ENCODE results near the gene RAB10. TPM values are rescaled to one million over a fixed set of nuclear protein-coding genes. Genes with fewer than 3 reads are reported as not detected.
A peak's percentile ranks its signal among the peaks of the same experiment; 100 is the strongest.
"Not testable (repeated sequence)": the region's sequence is repeated elsewhere in the genome, so short reads cannot be mapped to it uniquely, and the experiment has no call there.

The RAB10 gene
- total RNA-seq, 1 experiment from 2014 or later, result 256 TPM

DNA sequence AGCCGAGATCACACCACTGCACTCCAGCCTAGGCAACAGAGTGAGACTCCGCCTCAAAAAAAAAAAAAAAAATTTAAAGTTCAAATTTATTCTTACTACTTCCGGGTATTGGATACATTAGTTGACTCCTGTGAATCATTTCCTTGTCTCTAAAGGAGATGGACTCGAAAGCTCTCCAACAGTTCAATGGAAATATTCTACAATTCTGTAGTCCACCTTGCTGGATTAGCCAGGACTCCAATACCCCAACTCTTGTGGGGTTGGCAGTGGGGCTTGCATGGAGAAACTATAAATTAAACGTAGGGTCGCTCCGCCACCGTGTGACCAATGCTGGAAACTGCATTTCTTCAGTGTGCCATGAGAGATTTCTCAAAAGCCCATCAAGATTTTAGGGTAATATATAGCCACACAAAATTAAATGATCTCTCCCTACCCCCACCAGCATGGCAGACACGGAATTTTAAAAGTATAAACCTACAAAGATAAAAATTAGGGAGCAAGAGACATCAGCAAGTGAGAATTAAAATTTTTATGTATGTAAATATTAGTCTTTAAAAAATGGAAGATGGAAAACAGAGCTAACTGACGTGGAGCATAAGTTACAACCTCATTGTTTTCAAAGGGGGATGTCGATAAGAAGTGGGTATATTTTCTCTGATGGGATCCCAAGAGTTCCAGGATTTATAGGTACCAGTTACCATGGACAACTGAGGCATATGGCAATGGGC is 111.2 kb downstream of the RAB10 start:
- DNase-seq (ENCODE audit: extremely low read depth, low read depth), result peak; percentile 71

DNA sequence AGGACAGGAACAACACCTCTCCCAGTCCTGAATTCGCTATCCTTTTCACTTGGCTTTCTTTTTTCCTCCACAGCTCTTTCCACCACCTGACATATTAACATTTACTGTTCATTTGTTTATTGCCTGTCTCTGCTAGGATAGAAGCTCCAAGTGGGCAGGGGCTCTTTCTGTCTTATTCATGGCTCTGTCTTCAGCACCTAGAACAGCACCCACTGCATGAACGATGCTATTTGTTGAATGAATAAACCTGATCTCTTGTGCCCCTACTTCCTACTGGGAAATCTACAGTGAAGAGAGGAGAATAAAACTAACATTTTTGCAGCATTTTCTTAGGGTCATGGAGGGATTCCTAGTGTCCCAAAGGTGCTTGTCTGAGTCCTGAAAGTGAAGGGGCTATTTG is 114.6 kb downstream of the RAB10 start:
- no peak for DNase-seq (ENCODE audit: extremely low read depth, low read depth)

DNA sequence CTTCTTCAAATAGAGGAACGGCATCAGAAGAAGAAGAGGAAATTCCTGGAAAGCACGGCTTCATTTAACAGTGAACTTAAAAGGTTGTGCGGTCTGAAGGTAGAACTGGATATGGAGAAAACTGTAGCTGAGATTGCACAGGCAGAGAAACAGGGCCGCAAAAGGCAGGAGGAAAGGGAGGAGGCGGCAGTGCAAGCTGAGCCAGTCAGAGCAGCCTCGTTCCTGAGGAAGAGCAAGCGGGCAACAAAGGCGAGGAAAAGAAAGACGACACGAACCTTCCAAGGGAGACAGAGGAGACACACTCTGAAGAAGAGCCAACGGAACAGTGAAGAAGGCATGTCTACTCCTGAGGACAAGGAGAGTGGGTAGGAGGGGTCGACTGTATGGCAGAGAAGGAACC is 116.4 kb downstream of the RAB10 start:
- DNase-seq (ENCODE audit: extremely low read depth, low read depth), result no peak

DNA sequence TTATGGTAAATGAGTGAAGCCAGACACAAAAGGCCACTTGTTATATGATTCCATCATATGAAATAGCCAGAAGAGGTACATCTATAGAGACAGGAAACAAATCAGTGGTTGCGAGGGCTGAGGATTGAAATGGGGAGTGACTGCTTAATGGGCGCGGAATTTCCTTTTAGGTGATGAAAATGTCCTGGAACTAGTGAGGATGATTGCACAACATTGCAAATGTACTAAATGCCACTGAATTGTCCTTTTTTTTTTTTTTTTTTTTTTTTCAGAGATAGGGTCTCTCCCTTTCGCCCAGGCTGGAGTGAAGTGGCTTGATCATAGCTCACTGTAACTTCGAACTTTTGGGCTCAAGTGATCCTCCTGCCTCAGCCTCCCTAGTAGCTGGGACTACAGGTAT is 123.7 kb downstream of the RAB10 start:
- DNase-seq (ENCODE audit: extremely low read depth, low read depth), result no peak

DNA sequence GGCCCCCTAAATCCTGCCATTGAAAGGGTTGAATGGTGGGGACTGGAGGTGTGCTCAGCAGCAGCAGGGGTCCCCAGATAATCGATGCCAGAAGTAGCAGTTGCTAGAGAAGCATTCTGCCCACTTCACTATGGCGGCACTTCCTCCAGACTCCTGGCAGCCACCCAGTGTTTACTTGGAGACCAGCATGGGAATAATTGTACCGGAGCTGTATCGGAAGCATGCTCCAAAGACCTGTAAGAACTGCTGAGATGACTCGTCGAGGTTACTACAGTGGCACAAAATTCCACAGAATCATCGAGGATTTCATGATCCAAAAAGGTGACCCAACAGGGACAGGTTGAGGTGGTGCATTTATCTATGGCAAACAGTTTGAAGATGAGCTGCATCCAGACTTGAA is 128.0 kb downstream of the RAB10 start:
- DNase-seq (ENCODE audit: extremely low read depth, low read depth), result no peak

DNA sequence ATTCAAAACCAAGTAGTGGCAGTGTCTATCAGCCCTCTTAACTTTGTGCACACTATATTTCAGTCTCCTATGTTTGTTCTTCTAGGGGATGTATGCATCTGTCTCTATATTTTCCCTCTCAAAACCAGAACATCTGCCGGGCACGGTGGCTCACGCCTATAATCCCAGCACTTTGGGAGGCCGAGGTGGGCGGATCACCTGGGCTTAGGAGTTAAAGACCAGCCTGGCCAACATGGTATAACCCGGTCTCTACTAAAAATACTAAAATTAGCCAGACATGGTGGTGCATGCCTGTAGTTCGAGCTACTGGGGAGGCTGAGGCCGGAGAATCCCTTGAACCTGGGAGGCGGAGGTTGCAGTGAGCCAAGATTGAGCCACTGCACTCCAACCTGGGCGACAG is 129.1 kb downstream of the RAB10 start:
- DNase-seq (ENCODE audit: extremely low read depth, low read depth), result no peak

DNA sequence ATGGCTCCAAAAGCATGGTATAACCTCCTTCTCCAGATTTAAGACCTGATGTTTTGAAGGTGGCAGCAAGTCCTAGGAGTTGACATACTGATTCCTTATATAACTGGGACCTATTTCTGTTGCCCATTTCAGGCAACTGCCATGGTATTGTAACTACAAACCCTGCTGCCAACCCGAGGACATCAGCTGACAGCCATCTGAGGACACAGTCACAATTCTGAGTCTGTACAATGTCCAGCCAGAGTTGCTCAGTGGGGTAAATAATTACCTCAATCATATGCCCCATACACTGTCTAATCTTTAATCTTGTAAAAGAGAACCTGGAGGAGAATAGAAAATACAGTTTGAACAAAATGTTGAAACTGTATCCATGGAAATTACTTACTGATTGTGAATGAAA is 130.3 kb downstream of the RAB10 start:
- no peak for DNase-seq (ENCODE audit: extremely low read depth, low read depth)

DNA sequence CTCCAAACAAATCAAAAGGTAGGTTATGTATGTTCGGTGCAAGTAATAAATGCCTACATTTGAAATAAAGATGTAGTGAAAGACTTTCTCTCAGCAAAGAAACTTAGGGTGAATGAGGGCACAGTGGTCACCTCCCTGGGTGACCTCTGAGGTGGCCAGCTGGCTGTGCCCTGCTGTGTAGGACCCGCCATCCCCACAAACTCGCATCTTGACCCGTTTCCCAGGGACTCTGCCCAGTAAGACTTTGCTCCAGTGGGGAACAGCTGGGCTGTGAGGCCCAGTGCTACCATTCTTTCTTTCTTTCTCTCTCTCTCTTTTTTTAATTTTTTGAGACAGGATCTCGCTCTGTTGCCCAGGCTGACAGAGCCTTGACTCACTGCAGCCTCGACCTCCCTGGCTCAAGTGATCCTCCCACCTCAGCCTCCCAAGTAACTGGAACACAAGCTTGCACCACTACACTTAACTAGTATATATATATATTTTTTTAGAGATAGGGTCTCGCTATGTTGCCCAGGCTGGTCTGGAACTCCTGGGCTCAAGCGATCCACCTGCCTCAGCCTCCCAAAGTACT is 130.8 kb downstream of the RAB10 start:
- no peak for DNase-seq (ENCODE audit: extremely low read depth, low read depth)

DNA sequence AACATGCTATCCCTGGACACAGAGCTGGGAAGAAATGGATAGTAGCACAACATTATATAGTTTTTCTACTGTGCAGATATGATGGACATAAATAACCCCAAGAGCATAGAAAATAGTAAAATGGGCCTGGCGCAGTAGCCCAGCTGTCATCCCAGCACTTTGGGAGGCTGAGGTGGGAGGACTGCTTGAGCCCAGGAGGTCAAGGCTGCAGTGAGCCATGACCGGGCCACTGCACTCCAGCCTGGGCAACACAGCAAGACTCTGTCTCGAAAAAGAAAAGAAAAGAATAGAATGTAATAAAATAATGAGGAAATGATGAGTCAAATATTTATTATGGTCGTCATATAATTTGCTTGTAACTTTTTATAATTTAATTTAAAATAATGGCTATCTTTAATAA is 131.5 kb downstream of the RAB10 start:
- no peak for DNase-seq (ENCODE audit: extremely low read depth, low read depth)

DNA sequence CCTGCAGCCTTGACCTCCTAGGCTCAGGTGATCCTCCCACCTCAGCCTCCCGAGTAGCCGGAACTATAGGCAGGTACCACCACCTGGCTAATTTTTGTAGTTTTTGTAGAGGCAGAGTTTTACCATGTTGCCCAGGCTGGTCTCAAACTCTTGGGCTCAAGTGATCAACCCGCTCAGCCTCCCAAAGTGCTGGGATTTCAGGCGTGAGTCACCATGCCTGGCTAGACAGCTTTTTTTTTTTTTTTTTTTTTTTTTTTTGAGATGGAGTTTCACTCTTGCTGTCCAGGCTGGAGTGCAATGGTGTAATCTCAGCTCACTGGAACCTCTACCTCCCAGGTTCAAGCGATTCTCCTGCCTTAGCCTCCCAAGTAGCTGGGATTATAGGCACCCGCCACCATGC is 132.7 kb downstream of the RAB10 start:
- DNase-seq (ENCODE audit: extremely low read depth, low read depth), result not testable (repeated sequence)

DNA sequence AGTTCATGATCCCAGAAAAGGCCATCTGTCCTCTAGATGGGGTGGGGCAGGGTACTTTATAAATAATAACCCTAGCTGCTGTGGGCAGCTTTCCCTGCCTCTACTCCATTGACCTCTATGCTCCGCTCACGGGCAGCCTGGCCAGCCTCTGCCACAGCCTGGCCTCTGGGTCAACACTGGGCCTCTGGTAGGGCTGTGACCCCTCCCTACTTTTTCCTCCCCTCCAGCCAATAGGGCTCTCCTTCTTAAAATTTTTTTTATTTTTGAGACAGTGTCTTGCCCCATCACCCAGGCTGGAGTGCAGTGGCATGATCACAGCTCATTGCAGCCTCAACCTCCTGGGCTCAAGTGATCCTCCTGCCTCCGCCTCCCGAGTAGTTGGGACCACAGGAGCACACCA is 134.9 kb downstream of the RAB10 start:
- no peak for DNase-seq (ENCODE audit: extremely low read depth, low read depth)

DNA sequence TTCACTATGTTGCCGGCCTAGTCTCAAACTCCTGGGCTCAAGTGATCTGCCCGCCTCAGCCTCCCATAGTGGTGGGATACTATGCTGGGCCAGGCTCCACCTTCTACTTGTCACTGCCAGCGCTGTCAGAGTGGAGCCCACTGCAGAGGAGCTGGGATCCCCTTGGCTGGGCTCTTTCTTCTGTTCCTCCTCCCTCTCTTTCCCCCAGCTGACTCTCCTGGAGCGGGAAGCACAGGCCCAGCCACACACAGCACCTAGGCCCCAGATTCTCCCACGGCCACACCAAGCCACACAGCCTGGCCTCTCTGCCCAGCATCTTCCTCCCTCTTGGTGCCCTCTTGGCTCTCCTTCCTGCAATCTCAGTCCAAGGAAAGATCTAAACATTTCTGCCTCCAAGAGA is 135.3 kb downstream of the RAB10 start:
- no peak for DNase-seq (ENCODE audit: extremely low read depth, low read depth)

DNA sequence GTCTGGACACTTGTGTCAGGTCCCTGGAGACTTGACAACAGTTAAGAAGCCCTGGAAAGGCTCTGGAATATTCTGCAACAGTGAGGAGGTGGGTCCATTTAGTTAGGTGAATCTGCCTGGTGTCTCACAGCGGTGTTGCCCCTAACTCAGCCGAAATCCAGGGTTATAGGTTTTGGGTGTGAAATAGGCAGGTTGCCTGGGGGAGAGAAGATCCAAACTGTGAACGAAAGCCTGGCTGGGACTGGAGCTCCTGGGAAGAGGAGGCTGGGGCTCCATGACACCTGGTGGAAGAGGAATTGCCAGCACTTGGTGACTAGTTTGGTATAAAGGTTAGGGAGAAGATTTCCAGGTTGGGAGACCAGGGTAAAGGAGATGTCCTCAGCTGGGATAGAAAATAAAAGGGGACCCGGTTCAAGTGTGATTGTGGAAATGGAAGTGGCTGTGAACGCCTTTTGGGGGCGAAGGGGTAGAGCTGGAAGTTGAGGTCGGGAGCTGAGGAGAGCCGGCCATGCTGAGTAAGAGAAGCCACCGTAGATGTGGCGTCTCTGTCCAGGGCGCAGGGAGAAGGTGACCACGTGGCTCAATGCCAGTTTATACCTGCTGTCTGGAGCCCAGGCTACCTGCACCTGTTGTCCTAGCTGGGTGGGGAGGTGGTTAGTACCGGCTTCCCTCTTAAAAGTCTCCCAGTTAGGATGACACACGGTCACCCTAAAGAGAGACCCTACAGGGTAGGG is 136.0 kb downstream of the RAB10 start:
- DNase-seq (ENCODE audit: extremely low read depth, low read depth), result no peak

DNA sequence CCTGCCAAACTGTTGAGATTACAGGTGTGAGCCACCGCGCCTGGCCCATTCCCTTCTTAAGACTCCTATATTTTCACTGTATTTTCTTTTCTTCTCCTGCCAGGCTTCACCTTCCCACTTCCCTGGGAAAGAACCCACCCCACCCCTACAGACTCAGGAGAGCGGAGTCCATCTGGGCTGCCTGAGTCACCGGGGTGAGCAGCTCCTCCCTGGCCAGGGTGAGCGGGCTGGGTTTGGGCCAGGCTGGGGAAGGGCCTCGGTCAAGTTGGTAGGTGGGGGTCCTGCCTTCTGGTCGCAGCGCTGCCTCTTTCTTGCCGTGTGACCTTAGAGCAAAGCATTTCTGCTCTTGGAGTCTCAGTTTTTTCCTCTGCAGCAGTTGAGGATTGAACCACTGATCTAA is 136.9 kb downstream of the RAB10 start:
- no peak for DNase-seq (ENCODE audit: extremely low read depth, low read depth)

DNA sequence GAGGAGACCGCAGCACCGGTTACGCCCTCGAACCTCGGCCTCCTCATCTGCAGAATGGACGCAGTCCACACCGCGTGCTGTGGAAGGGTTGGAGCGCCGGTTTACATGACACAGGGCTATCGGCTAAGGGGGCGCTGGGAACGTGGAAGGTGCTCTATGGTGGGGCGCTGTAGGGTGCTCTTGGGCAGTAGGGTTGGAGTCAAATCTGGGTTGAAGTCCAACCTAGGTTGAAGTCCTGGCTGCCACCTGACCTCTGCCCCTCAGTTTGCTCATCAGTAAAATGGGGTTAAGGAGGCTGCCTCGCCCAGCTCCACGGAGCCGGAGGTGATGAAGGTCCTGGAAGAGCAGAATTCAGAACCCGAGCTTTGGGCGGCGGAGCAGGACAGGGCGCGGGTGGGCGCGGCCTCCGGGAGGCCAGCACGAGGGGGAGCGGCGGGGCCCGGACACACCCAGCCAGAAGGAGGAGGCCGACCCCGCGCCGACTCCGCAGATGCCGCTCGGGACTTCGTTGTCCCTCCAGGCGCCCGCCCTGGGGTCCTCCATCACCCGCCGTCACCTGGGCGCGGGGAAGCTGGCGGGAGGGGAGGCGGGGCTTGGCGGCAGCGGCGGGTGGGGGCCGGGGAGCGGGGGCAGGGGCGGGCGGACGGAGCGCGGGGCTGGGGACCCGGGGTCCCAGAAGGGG is 138.4 kb downstream of the RAB10 start:
- DNase-seq (ENCODE audit: extremely low read depth, low read depth), result no peak

DNA sequence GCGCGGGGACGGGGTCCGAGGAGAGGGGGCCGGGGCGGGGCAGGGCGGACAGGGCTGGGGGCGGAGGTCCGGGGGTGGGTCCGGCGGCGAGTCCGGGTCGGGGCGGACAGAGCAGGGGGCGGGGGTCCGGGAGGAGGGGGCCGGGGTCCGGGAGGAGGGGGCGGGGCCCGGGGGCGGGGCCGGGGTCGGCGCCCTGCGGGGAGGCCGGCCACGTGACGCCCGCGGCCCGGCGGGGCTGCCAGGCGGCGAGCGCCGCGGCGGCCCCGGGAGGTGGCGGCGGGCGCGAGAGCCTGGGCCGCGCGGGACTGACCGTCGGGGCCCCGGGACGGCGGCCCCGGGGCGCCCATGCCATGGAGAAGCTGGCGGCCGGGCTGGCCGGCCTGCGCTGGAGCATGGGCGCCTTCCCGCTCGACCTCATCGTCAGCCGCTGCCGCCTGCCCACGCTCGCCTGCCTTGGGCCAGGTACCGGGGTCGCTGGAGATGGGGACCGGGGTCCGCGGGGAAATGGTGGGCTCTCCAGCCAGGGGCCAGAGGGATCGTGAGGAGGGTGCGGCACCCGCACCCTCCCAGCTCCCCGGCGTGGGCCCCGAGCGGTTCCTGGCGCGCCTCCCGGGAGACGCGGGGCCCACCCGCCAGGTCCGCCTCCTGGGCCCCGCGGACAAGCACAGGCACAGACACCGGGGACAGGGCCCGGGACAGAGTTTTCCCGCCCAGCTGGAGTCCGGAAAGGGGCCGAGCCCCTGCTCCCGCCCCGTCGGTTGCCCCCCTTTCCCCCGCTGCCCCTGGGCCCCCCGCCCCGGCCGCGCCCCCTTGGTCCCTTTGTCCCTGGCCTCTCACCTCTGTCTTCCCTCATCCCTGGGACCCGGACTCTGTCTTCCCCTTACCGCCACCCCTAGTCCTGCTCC is 139.2 kb downstream of the RAB10 start, which contains the start of gene GAREM2:
Gene GAREM2, plus strand, starts transcription at position 218 of the 905 bp plus-strand sequence. Its CDS starts 133 bp downstream, at position 351.
- DNase-seq (ENCODE audit: extremely low read depth, low read depth), result no peak

DNA sequence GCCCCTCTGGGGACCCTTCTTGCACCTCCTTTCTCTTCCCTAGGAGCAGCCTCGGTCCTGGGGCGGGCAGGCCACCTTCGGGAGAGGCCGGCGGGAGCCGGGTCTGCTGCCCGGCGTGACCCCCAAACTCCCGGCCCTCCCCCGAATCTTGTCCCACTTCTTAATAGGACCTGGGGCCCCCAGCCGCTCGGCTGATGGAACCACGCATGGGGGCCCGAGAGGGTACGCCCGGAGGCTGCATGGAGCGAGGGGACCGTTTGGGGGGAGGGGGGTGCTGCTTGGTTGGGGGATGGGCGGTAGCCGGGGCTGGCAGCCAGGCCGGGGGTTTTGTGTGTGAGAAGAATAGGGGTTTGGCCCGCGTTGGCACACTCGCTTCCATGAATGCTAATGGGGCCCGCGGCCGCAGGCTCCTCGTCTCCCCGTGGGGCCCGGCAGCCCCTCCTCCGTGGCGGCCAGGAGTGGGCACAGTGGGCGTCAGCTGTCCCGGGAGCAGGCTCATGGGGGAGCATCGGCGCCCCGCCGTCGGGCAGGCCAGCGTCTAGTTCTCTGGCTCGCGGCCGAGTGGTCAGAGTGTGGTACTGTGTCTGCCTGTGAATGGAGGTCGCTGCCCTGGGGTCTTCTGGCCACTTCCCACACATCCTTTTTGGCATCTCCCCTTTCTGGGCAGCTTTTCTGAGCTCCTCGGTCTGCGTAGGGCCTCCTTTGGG is 140.0 kb downstream of the RAB10 start:
- DNase-seq (ENCODE audit: extremely low read depth, low read depth), result no peak

DNA sequence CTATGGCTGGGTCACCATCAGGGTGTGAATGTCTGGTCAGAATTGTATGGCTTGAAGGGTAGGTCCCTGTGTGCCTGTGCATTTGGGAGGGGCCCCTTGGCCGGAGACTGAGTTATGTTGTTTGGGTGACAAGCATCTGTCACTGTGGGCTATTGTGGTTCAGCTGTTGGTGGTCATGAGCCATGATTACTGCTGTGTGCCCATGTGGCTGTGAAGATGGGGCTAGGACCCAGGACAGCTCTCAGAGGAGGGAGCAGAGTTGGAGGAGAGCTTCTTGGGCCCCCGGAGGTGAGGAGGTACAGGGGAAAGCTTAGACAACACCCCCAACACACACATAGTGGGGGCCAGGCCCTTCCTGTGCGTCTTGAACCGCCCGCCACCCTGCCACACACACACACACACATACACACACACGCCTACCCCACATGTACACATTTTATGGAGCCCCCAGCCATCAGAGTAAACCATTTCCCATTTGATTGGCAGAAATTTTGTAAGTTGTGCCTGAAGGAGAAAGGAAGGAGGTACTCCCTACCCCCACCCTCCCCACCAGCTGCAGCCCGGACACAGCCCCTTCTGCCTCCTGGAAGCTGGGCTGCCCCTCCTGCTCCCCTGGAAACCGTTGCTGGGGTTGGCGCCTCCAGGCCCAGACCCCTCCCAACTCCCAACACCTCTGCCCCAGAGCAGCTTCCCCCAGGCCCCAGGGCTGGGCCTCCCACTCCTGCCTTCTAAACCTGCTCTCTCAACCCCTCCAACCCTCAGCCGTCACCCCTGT is 141.0 kb downstream of the RAB10 start:
- DNase-seq (ENCODE audit: extremely low read depth, low read depth), result no peak

Data from NCI-H460 (cell line).